OCI-LY7 (cell line): Measurements from ENCODE around the gene EYS.

Source experiments
- EZH2phosphoT487 ChIP-seq: fragments of 200-600 bp; sonication (generic); IDR thresholded peaks from 2 replicates; pipeline ENCODE4 v1.6.1; 2018; ENCODE audit warnings: low read depth, borderline replicate concordance, mild to moderate bottlenecking, mixed run types, antibody characterized with exemption, low read length, moderate library complexity, mixed read lengths
- TF ChIP-seq, protein P1 (sequence below): fragments of 200-600 bp; sonication (generic); conservative IDR thresholded peaks from 2 replicates; pipeline ENCODE4 v1.5.1; 2014; ENCODE audit warnings: mild to moderate bottlenecking, antibody characterized with exemption, low read length, moderate library complexity, mixed read lengths

DNA sequence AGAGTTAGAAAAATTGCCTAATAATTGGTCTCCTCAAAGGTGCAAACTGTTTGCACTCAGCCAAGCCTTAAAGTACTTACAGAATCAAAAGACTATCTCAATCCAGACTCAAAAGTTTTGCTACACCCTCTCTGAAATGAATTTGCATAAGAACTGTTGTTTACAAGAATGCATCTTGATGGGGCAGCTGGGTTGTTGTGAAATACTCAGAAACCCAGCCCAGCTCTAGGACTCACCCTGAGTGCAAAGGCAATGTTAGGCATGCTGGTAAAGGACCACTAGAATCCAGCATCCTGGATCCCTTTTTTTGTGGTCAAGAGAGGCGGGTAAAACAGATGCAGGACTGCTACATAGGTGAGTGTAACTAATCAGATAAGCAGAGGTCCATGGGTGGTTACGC is 700.2 kb downstream of the EYS start:
- TF ChIP-seq, protein P1, sequence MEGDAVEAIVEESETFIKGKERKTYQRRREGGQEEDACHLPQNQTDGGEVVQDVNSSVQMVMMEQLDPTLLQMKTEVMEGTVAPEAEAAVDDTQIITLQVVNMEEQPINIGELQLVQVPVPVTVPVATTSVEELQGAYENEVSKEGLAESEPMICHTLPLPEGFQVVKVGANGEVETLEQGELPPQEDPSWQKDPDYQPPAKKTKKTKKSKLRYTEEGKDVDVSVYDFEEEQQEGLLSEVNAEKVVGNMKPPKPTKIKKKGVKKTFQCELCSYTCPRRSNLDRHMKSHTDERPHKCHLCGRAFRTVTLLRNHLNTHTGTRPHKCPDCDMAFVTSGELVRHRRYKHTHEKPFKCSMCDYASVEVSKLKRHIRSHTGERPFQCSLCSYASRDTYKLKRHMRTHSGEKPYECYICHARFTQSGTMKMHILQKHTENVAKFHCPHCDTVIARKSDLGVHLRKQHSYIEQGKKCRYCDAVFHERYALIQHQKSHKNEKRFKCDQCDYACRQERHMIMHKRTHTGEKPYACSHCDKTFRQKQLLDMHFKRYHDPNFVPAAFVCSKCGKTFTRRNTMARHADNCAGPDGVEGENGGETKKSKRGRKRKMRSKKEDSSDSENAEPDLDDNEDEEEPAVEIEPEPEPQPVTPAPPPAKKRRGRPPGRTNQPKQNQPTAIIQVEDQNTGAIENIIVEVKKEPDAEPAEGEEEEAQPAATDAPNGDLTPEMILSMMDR: no peak
- TF ChIP-seq EZH2phosphoT487: no peak
